NCI-H446 (cell line): ENCODE measurements around the gene NTNG2.
"Not testable (repeated sequence)": the region's sequence is repeated elsewhere in the genome, so short reads cannot be mapped to it uniquely, and the experiment has no call there.

Source experiments
- DNase-seq, 2 experiments: peaks; one replicate each; lab custom pipeline; 2025; lab: John Stamatoyannopoulos, UW

The NTNG2 gene

GRCh38 chr9:132250324-132251262 lies 88.7 kb downstream of the NTNG2 start:
- DNase-seq = no peak

- DNase-seq = no peak
These were observed 99.0 kb downstream of the NTNG2 start for GRCh38 chr9:132260846-132261245.

- no peak for DNase-seq
These were observed 104.2 kb downstream of the NTNG2 start for GRCh38 chr9:132266017-132266416.

- no peak for DNase-seq
These were observed 105.8 kb downstream of the NTNG2 start for GRCh38 chr9:132267660-132268059.

GRCh38 chr9:132268725-132269352 lies 107.0 kb downstream of the NTNG2 start:
- DNase-seq = peak; percentile 22 to 59

- not testable (repeated sequence) for DNase-seq
These were observed 108.1 kb downstream of the NTNG2 start for GRCh38 chr9:132269704-132270516.

- DNase-seq = no peak
These were observed 113.0 kb downstream of the NTNG2 start for GRCh38 chr9:132274861-132275260.

- DNase-seq = no peak
These were observed 121.3 kb downstream of the NTNG2 start for GRCh38 chr9:132283165-132283564.

GRCh38 chr9:132283863-132284262 lies 122.0 kb downstream of the NTNG2 start:
- DNase-seq = no peak

- DNase-seq = no peak
These were observed 125.5 kb downstream of the NTNG2 start for GRCh38 chr9:132287256-132287760.

GRCh38 chr9:132288361-132288760 lies 126.5 kb downstream of the NTNG2 start:
- DNase-seq = no peak

- no peak for DNase-seq
These were observed 127.1 kb downstream of the NTNG2 start for GRCh38 chr9:132288966-132289365.

GRCh38 chr9:132293145-132293721 lies 131.4 kb downstream of the NTNG2 start:
- DNase-seq = no peak
